ENCODE measurements around the gene ZNF579. TPM values are rescaled to one million over a fixed set of nuclear protein-coding genes. Genes with fewer than 3 reads are reported as not detected.
"Not testable (repeated sequence)": the region's sequence is repeated elsewhere in the genome, so short reads cannot be mapped to it uniquely, and the experiment has no call there.

Gene ZNF579
- total RNA-seq, 1 experiment from 2014 or later: 12.6 TPM

DNA sequence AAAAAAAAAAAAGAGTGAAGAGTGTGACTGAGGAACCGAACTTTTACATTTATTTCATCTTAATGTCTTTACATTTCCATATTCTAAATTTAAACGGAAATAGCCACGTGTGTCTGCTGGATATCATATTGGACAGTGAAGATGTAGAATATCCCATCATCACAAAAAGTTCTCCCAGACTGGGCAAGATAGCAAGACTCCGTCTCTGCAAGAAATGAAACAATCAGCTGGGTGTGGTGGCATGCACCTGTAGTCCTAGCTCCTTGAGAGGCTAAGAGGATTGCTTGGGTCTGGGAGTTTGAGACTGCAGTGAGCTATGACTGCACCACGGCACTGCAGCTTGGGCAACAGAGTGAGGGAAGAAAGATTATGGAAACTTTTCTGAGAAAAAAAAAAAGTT lies 3.9 kb downstream of the ZNF579 start:
- Mint-ChIP-seq H3K36me3 (ENCODE audit: insufficient read depth, unreplicated experiment) (peaks cover 8% of the 10 kb centered on the region), H3K9me3 (ENCODE audit: unreplicated experiment) (no peaks in the 10 kb centered on the region), H3K4me3 (ENCODE audit: unreplicated experiment) (no peak overlapping the region), H3K27ac (ENCODE audit: low read depth, unreplicated experiment) (no peak overlapping the region), H3K4me1 (ENCODE audit: insufficient read depth, unreplicated experiment) (peaks cover 19% of the 10 kb centered on the region), H3K27me3 (ENCODE audit: insufficient read depth, unreplicated experiment) (no peaks in the 10 kb centered on the region)
- DNase-seq (ENCODE audit: unreplicated experiment): no peak
- ChIA-PET POLR2A (no interaction called here), CTCF (interaction anchor here (0.5 kb wide), 1 partner anchor 78 kb away, joined by 3 read pairs; no protein-coding TSS in a partner anchor)
- TF ChIP-seq, protein P1, sequence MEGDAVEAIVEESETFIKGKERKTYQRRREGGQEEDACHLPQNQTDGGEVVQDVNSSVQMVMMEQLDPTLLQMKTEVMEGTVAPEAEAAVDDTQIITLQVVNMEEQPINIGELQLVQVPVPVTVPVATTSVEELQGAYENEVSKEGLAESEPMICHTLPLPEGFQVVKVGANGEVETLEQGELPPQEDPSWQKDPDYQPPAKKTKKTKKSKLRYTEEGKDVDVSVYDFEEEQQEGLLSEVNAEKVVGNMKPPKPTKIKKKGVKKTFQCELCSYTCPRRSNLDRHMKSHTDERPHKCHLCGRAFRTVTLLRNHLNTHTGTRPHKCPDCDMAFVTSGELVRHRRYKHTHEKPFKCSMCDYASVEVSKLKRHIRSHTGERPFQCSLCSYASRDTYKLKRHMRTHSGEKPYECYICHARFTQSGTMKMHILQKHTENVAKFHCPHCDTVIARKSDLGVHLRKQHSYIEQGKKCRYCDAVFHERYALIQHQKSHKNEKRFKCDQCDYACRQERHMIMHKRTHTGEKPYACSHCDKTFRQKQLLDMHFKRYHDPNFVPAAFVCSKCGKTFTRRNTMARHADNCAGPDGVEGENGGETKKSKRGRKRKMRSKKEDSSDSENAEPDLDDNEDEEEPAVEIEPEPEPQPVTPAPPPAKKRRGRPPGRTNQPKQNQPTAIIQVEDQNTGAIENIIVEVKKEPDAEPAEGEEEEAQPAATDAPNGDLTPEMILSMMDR (IDR thresholded peaks at IDR 0.05; ENCODE audit: unreplicated experiment): no peak
- BruUV-seq (replicated peaks): no TSS peak
- intact Hi-C loops (cut with micrococcal nuclease): no loop called here

- H3K36me3 Mint-ChIP-seq (ENCODE audit: insufficient read depth, unreplicated experiment); DNase-seq (ENCODE audit: unreplicated experiment); BruUV-seq (replicated peaks); intact Hi-C loops (cut with micrococcal nuclease); H3K4me1 Mint-ChIP-seq (ENCODE audit: insufficient read depth, unreplicated experiment); POLR2A ChIA-PET; H3K27me3 Mint-ChIP-seq (ENCODE audit: insufficient read depth, unreplicated experiment); H3K27ac Mint-ChIP-seq (ENCODE audit: low read depth, unreplicated experiment); H3K9me3 Mint-ChIP-seq (ENCODE audit: unreplicated experiment); H3K4me3 Mint-ChIP-seq (ENCODE audit: unreplicated experiment): not testable (repeated sequence)
- CTCF ChIA-PET: interaction anchor here (1.0 to 1.2 kb wide), 2 partner anchors 32 to 70 kb away, joined by 3 read pairs; no protein-coding TSS in a partner anchor
Observed at GRCh38 chr19:55573929-55574328, 6.7 kb downstream of the ZNF579 start.

- BruUV-seq (replicated peaks); H3K27me3 Mint-ChIP-seq (ENCODE audit: insufficient read depth, unreplicated experiment); H3K27ac Mint-ChIP-seq (ENCODE audit: low read depth, unreplicated experiment); H3K36me3 Mint-ChIP-seq (ENCODE audit: insufficient read depth, unreplicated experiment); H3K4me3 Mint-ChIP-seq (ENCODE audit: unreplicated experiment); POLR2A ChIA-PET; intact Hi-C loops (cut with micrococcal nuclease); H3K4me1 Mint-ChIP-seq (ENCODE audit: insufficient read depth, unreplicated experiment); H3K9me3 Mint-ChIP-seq (ENCODE audit: unreplicated experiment); DNase-seq (ENCODE audit: unreplicated experiment): not testable (repeated sequence)
- CTCF ChIA-PET: interaction anchor here (1.0 kb wide), 1 partner anchor 57 kb away, joined by 4 read pairs; no protein-coding TSS in a partner anchor
Observed at GRCh38 chr19:55569477-55569876, 11.2 kb downstream of the ZNF579 start.

GRCh38 chr19:55567708-55568328 lies 12.8 kb downstream of the ZNF579 start:
- Mint-ChIP-seq H3K36me3 (ENCODE audit: insufficient read depth, unreplicated experiment) (no peaks in the 10 kb centered on the region), H3K4me3 (ENCODE audit: unreplicated experiment) (no peak overlapping the region), H3K27me3 (ENCODE audit: insufficient read depth, unreplicated experiment) (peaks cover 12% of the 10 kb centered on the region), H3K4me1 (ENCODE audit: insufficient read depth, unreplicated experiment) (no peaks in the 10 kb centered on the region), H3K9me3 (ENCODE audit: unreplicated experiment) (no peaks in the 10 kb centered on the region), H3K27ac (ENCODE audit: low read depth, unreplicated experiment) (no peak overlapping the region)
- intact Hi-C loops (cut with micrococcal nuclease): no loop called here
- no TSS peak for BruUV-seq (replicated peaks)
- POLR2A ChIA-PET: no interaction called here
- TF ChIP-seq, protein P1 (IDR thresholded peaks at IDR 0.05; ENCODE audit: unreplicated experiment): no peak
- DNase-seq (ENCODE audit: unreplicated experiment): no peak
- CTCF ChIA-PET: no interaction called here

GRCh38 chr19:55566823-55567222 lies 13.8 kb downstream of the ZNF579 start:
- Mint-ChIP-seq H3K27ac (ENCODE audit: low read depth, unreplicated experiment) (no peak overlapping the region), H3K36me3 (ENCODE audit: insufficient read depth, unreplicated experiment) (no peaks in the 10 kb centered on the region), H3K9me3 (ENCODE audit: unreplicated experiment) (no peaks in the 10 kb centered on the region), H3K4me1 (ENCODE audit: insufficient read depth, unreplicated experiment) (no peaks in the 10 kb centered on the region), H3K27me3 (ENCODE audit: insufficient read depth, unreplicated experiment) (peaks cover 12% of the 10 kb centered on the region), H3K4me3 (ENCODE audit: unreplicated experiment) (no peak overlapping the region)
- TF ChIP-seq, protein P1 (IDR thresholded peaks at IDR 0.05; ENCODE audit: unreplicated experiment): no peak
- DNase-seq (ENCODE audit: unreplicated experiment): no peak
- ChIA-PET CTCF (no interaction called here), POLR2A (interaction anchor here (0.6 to 1.3 kb wide), 2 partner anchors 50 to 1382 kb away, joined by 3 to 4 read pairs; no protein-coding TSS in a partner anchor)
- BruUV-seq (replicated peaks): no TSS peak
- intact Hi-C loops (cut with micrococcal nuclease): no loop called here
